OCI-LY7 (cell line): Measurements from ENCODE around the gene ID2. TPM values are rescaled to one million over a fixed set of nuclear protein-coding genes. Genes with fewer than 3 reads are reported as not detected.

Source experiments
- BruUV-seq: library from RNA; stranded (reverse); fragments of 400-500 nt; replicated peaks from 2 replicates; lab custom pipeline; 2021; lab: Mats Ljungman, UMichigan
- CTCF ChIA-PET: fragments of 300-600 bp; sonication (Branson Sonifier 250); formaldehyde crosslinking; loops from one replicate; lab custom pipeline; 2022; ENCODE audit warnings: antibody characterized with exemption; ENCODE audit not compliant: unreplicated experiment; lab: Charles Lee
- POLR2A ChIA-PET: fragments of 300-600 bp; sonication (Branson Sonifier 250); formaldehyde crosslinking; loops from one replicate; lab custom pipeline; 2022; ENCODE audit warnings: antibody characterized with exemption; lab: Charles Lee
- DNase-seq: peaks from one replicate; pipeline ENCODE4 v3.0.0-alpha.2; 2015; ENCODE audit warnings: low spot score
- H2AFZ ChIP-seq: fragments of 200-600 bp; sonication (generic), shearing (Covaris generic); 2 replicates; pipeline ENCODE4 v1.6.1; 2014; ENCODE audit warnings: mild to moderate bottlenecking, antibody characterized with exemption, low read length, moderate library complexity
- H3K27ac ChIP-seq: fragments of 200-600 bp; sonication (generic); 2 replicates; pipeline ENCODE4 v1.5.1; 2014; ENCODE audit warnings: mixed run types, low read depth, mild to moderate bottlenecking, moderate library complexity, low read length, inconsistent platforms; ENCODE audit not compliant: poor library complexity, severe bottlenecking
- H3K36me3 ChIP-seq: fragments of 200-600 bp; sonication (generic); 2 replicates; pipeline ENCODE4 v1.6.1; 2014; ENCODE audit warnings: mild to moderate bottlenecking, antibody characterized with exemption, low read length, moderate library complexity, mixed read lengths; ENCODE audit not compliant: insufficient read depth
- H3K4me1 ChIP-seq: fragments of 200-600 bp; sonication (generic); 2 replicates; pipeline ENCODE4 v1.5.1; 2014; ENCODE audit warnings: mild to moderate bottlenecking, low read length; ENCODE audit not compliant: insufficient read depth, poor library complexity, severe bottlenecking
- H3K4me2 ChIP-seq: fragments of 200-600 bp; sonication (generic); 2 replicates; pipeline ENCODE4 v1.6.1; 2014; ENCODE audit warnings: mild to moderate bottlenecking, low read length
- H3K4me3 ChIP-seq: fragments of 200-600 bp; sonication (generic); 2 replicates; pipeline ENCODE4 v1.5.1; 2014; ENCODE audit warnings: mild to moderate bottlenecking, low read depth, low read length; ENCODE audit not compliant: poor library complexity, severe bottlenecking
- H3K79me2 ChIP-seq: fragments of 200-600 bp; sonication (generic); 2 replicates; pipeline ENCODE4 v1.6.1; 2016; ENCODE audit warnings: low read depth, mild to moderate bottlenecking, low read length, moderate library complexity, mixed read lengths; ENCODE audit not compliant: insufficient read depth
- H3K9me2 ChIP-seq: fragments of 200-600 bp; sonication (generic); 2 replicates; pipeline ENCODE4 v1.6.1; 2016; ENCODE audit warnings: mild to moderate bottlenecking, low read length, mixed read lengths; ENCODE audit not compliant: insufficient read depth
- H3K9me3 ChIP-seq: fragments of 200-600 bp; sonication (generic); 2 replicates; pipeline ENCODE4 v1.6.1; 2014; ENCODE audit warnings: mild to moderate bottlenecking, mixed run types, low read length, mixed read lengths
- H4K20me1 ChIP-seq: fragments of 200-600 bp; sonication (generic); 2 replicates; pipeline ENCODE4 v1.6.1; 2014; ENCODE audit warnings: mild to moderate bottlenecking, antibody characterized with exemption, low read length, moderate library complexity, mixed read lengths; ENCODE audit not compliant: insufficient read depth
- CTCF ChIP-seq: fragments of 200-600 bp; sonication (generic); conservative IDR thresholded peaks from 2 replicates; pipeline ENCODE4 v1.5.1; 2014; ENCODE audit warnings: mild to moderate bottlenecking, antibody characterized with exemption, low read length, moderate library complexity, mixed read lengths
- EZH2phosphoT487 ChIP-seq: fragments of 200-600 bp; sonication (generic); IDR thresholded peaks from 2 replicates; pipeline ENCODE4 v1.6.1; 2018; ENCODE audit warnings: low read depth, borderline replicate concordance, mild to moderate bottlenecking, mixed run types, antibody characterized with exemption, low read length, moderate library complexity, mixed read lengths
- intact Hi-C: fragments of 100-400 bp; cut with micrococcal nuclease; formaldehyde crosslinking; loops from one replicate; pipeline ENCODE4 v1.10.0; 2022; ENCODE audit not compliant: unreplicated experiment
- total RNA-seq, 2 experiments: library from RNA; depleted of rRNA in 1 of 2; stranded (reverse); fragments of >200 nt in 1 of 2; shearing (Covaris generic) in 1 of 2; gene quantifications; 2 replicates each; pipeline ENCODE4 v1.2.3, GENCODE V29; 2014 to 2022

ID2 gene
- total RNA-seq, 2 experiments from 2014 or later, result 79.3 to 498 TPM

DNA sequence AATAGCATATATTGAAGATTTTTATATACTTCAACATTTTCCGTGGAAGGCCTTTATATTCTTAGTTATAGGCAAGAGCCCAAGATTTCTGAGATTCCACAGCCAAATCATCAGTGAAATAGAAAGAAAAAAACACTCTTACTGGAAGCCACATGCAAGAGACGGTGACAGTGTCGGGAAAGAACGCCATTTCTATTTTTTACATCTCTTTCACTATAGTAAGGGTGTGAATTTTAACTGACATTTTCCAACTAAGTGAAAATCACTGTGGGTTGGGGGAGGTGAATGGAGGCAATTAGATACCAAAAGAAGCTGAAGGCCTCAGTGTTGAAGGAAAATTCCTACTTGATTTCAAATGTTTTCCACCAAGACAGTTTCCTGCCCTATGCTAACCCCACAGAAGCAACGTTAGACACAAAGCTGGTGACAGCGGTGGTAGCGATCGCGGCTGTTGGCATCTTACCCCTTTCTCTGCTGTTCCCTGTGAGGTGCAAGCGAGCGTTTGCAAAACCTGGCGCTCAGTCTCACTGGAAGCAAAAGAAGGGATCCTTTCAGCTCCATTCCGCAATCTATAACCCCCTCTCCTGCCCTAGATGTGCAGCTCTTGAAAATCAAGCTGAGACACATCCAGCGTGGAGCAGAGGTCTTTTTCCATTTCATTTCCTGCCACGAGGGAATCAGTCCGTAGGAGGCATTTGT is 20.0 kb downstream of the ID2 start:
- no peak overlapping the region for H2AFZ ChIP-seq
- BruUV-seq, result no TSS peak

DNA sequence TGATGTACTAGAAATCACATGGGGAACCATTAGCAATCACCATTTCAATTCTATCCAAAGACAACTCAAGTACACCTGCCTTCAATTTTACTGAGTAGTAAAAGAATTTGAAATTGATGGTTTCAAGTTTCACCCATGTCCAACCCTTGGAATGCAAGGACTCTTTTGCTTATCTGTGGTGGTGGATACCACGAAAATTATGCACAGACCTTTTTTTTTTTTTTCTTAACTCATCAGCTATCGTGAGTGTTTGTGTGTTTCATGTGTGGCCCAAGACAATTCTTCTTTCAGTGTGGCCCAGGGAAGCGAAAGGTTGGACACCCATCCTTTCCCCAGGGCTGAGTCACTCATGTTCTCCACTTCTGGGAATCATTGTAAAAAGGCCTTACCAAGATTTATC is 23.1 kb downstream of the ID2 start:
- Histone ChIP-seq H4K20me1 (no peaks in the 10 kb centered on the region), H3K4me1 (no peaks in the 10 kb centered on the region), H3K4me3 (no peak overlapping the region), H3K9me3 (peaks cover 3% of the 10 kb centered on the region; the same call in 1 of the 2 replicates), H3K79me2 (no peaks in the 10 kb centered on the region), H2AFZ (no peak overlapping the region), H3K36me3 (no peaks in the 10 kb centered on the region), H3K27ac (no peak overlapping the region), H3K4me2 (no peak overlapping the region), H3K9me2 (no peaks in the 10 kb centered on the region)
- TF ChIP-seq EZH2phosphoT487 (no peak), CTCF (no peak)
- POLR2A ChIA-PET, result no interaction called here
- intact Hi-C loops, result no loop called here
- CTCF ChIA-PET, result no interaction called here
- BruUV-seq, result no TSS peak
- no peak for DNase-seq

More for the DNA sequence above, 20.0 kb downstream of the ID2 start:
- TF ChIP-seq EZH2phosphoT487 (no peak), CTCF (no peak)
- H3K9me3 ChIP-seq, result no peaks in the 10 kb centered on the region
- H3K4me2 ChIP-seq, result no peak overlapping the region
- H3K79me2 ChIP-seq, result no peaks in the 10 kb centered on the region
- no peaks in the 10 kb centered on the region for H4K20me1 ChIP-seq
- DNase-seq, result no peak
- H3K9me2 ChIP-seq, result no peaks in the 10 kb centered on the region
- no peaks in the 10 kb centered on the region for H3K4me1 ChIP-seq
- POLR2A ChIA-PET, result no interaction called here
- no peaks in the 10 kb centered on the region for H3K36me3 ChIP-seq
- CTCF ChIA-PET, result no interaction called here
- intact Hi-C loops, result no loop called here
- H3K27ac ChIP-seq, result no peak overlapping the region
- H3K4me3 ChIP-seq, result no peak overlapping the region

DNA sequence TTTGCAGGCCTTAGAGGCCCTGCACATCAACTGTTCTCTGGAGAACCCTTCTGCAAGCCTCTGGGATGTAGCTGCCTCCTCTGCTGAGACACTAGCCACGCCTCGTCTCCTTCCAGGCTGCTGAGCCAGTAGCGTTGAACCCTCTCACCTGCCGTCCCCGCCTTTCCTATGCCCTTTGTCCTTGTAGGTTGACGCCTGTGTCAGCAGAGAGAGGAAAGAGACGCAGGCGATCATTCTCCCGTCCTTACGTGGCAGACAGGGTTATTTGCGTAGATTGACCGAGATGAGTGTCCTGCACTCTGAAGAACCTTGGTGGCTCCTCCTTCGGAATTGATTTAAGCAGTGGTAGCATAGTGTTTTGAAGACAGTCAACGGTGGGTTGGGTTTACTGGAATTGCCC is 27.8 kb downstream of the ID2 start:
- BruUV-seq, result no TSS peak
- DNase-seq, result no peak
- H3K27ac ChIP-seq, result no peak overlapping the region
- H3K79me2 ChIP-seq, result no peaks in the 10 kb centered on the region
- H3K9me3 ChIP-seq, result peaks cover 3% of the 10 kb centered on the region; the same call in 1 of the 2 replicates
- no peaks in the 10 kb centered on the region for H3K36me3 ChIP-seq
- no peak overlapping the region for H2AFZ ChIP-seq
- H3K4me3 ChIP-seq, result no peak overlapping the region
- no peak for TF ChIP-seq CTCF
- TF ChIP-seq EZH2phosphoT487, result no peak
- no peaks in the 10 kb centered on the region for H4K20me1 ChIP-seq
- CTCF ChIA-PET, result no interaction called here
- intact Hi-C loops, result no loop called here
- H3K9me2 ChIP-seq, result no peaks in the 10 kb centered on the region
- no peaks in the 10 kb centered on the region for H3K4me1 ChIP-seq
- POLR2A ChIA-PET, result no interaction called here
- no peak overlapping the region for H3K4me2 ChIP-seq
